Measurements from ENCODE around the gene TRMT112. TPM values are rescaled to one million over a fixed set of nuclear protein-coding genes. Genes with fewer than 3 reads are reported as not detected.
"Not testable (repeated sequence)": the region's sequence is repeated elsewhere in the genome, so short reads cannot be mapped to it uniquely, and the experiment has no call there.

The TRMT112 gene
- total and polyA plus RNA-seq, 2 experiments from 2014 or later: 298 to 927 TPM

- Mint-ChIP-seq H3K9me3 (no peaks in the 10 kb centered on the region; the same call in 1 of the 3 replicates), H3K4me3 (no peak overlapping the region; the same call in 2 of the 3 replicates), H3K27me3 (ENCODE audit: insufficient read depth, low read depth, poor library complexity) (peaks cover 25% of the 10 kb centered on the region), H3K4me1 (peaks cover 8% of the 10 kb centered on the region; the same call in 2 of the 3 replicates), H3K36me3 (ENCODE audit: low read depth) (peaks cover 35% of the 10 kb centered on the region), H3K27ac (no peak overlapping the region; the same call in 1 of the 2 replicates)
- peaks cover 19% of the 10 kb centered on the region; the same call in 1 of the 2 replicates for H3F3A ChIP-seq (replicated peaks; ENCODE audit: low read depth)
- H3K36me3 ChIP-seq (ENCODE audit: insufficient read depth): no peaks in the 10 kb centered on the region; the same call in 1 of the 2 replicates
- H2AFZ ChIP-seq: no peak overlapping the region
- no peaks in the 10 kb centered on the region; the same call in none of the 2 replicates for H4K20me1 ChIP-seq (replicated peaks; ENCODE audit: insufficient read depth)
- H3K79me2 ChIP-seq (replicated peaks; ENCODE audit: insufficient read depth): peaks cover 30% of the 10 kb centered on the region
- H3K4me1 ChIP-seq (ENCODE audit: insufficient read depth): peaks cover 5% of the 10 kb centered on the region
- H3K27ac ChIP-seq (ENCODE audit: low read depth): no peak overlapping the region
- H3K9me2 ChIP-seq (ENCODE audit: insufficient read depth): no peaks in the 10 kb centered on the region
- no peak for TF ChIP-seq STAT1 (IDR thresholded peaks at IDR 0.05; ENCODE audit: unreplicated experiment)
- no peak for TF ChIP-seq NANOG (IDR thresholded peaks at IDR 0.05; ENCODE audit: borderline replicate concordance)
- TF ChIP-seq EZH2phosphoT487 (IDR thresholded peaks at IDR 0.05; ENCODE audit: unreplicated experiment): no peak
- no peak for TF ChIP-seq POLR2AphosphoS5 (IDR thresholded peaks at IDR 0.05; ENCODE audit: low read depth)
- no peak for TF ChIP-seq REST (IDR thresholded peaks at IDR 0.05; ENCODE audit: unreplicated experiment)
- no peak for TF ChIP-seq ZNF331 (CRISPR knock-in tag; IDR thresholded peaks at IDR 0.05; ENCODE audit: low read depth)
- H3K4me3 ChIP-seq: no peak overlapping the region
- no peak for DNase-seq (ENCODE audit: low spot score)
- H3K27me3 ChIP-seq (ENCODE audit: insufficient read depth): no peaks in the 10 kb centered on the region
- ATAC-seq: no peak
- H3K4me2 ChIP-seq: no peak overlapping the region
Observed at GRCh38 chr11:64312947-64313346, 4.4 kb downstream of the TRMT112 start.

- peak overlapping the region; percentile 29; the same call in 2 of the 3 replicates for H3K4me3 Mint-ChIP-seq
- H3K36me3 Mint-ChIP-seq (ENCODE audit: low read depth): peaks cover 13% of the 10 kb centered on the region; the same call in 2 of the 3 replicates
- not testable (repeated sequence) for ATAC-seq; H2AFZ ChIP-seq; H4K20me1 ChIP-seq (replicated peaks; ENCODE audit: insufficient read depth); H3K27ac ChIP-seq (ENCODE audit: low read depth); H3K4me2 ChIP-seq; H3K9me2 ChIP-seq (ENCODE audit: insufficient read depth); H3K9me3 Mint-ChIP-seq; H3F3A ChIP-seq (replicated peaks; ENCODE audit: low read depth); DNase-seq (ENCODE audit: low spot score); H3K4me1 ChIP-seq (ENCODE audit: insufficient read depth); H3K27ac Mint-ChIP-seq; H3K36me3 ChIP-seq (ENCODE audit: insufficient read depth); H3K27me3 ChIP-seq (ENCODE audit: insufficient read depth); H3K4me3 ChIP-seq
- peaks cover 39% of the 10 kb centered on the region for H3K79me2 ChIP-seq (replicated peaks; ENCODE audit: insufficient read depth)
- peaks cover 14% of the 10 kb centered on the region for H3K4me1 Mint-ChIP-seq
- H3K27me3 Mint-ChIP-seq (ENCODE audit: insufficient read depth, low read depth, poor library complexity): peaks cover 23% of the 10 kb centered on the region
Observed at GRCh38 chr11:64307795-64308194, 9.6 kb downstream of the TRMT112 start.

All from GM23338 (cell line).